Measurements from ENCODE around the gene SULT1E1. TPM values are rescaled to one million over a fixed set of nuclear protein-coding genes. Genes with fewer than 3 reads are reported as not detected.

SULT1E1 gene
- polyA plus RNA-seq, 3 donors from 2014 or later: 0.23 TPM; not detected in 2

DNA sequence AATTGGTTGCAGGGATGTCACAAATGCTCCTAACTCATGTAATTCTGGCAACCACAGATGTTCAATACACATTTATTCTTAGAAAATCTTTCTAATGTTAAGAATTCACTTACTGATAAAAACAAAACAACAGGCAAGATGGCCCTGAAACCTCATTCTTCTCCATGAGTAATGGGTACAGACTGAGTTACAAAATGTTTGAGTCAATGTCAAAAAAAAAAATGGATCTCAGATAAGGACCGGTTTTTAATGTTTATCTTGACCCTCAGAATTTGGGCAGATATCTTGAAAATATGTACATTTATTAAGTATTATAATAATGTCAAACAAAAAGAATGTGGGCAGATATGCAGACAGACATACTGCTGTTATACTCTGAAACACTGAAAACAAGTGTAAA lies 1.8 kb upstream of the SULT1E1 start:
- no peak for DNase-seq
- no peaks in the 10 kb centered on the region for H3K4me1 Mint-ChIP-seq
- peaks cover 0 to 2% (median 0%) of the 10 kb centered on the region in 6 donors for H3K9me3 Mint-ChIP-seq
- peaks cover 0 to 2% (median 0%) of the 10 kb centered on the region in 3 donors for H3K27me3 Mint-ChIP-seq (ENCODE audit: low read depth in 3 of 3)
- no peaks in the 10 kb centered on the region for H3K36me3 Mint-ChIP-seq
- no peak overlapping the region for H3K27ac Mint-ChIP-seq
- no peak overlapping the region for H3K4me3 Mint-ChIP-seq

DNA sequence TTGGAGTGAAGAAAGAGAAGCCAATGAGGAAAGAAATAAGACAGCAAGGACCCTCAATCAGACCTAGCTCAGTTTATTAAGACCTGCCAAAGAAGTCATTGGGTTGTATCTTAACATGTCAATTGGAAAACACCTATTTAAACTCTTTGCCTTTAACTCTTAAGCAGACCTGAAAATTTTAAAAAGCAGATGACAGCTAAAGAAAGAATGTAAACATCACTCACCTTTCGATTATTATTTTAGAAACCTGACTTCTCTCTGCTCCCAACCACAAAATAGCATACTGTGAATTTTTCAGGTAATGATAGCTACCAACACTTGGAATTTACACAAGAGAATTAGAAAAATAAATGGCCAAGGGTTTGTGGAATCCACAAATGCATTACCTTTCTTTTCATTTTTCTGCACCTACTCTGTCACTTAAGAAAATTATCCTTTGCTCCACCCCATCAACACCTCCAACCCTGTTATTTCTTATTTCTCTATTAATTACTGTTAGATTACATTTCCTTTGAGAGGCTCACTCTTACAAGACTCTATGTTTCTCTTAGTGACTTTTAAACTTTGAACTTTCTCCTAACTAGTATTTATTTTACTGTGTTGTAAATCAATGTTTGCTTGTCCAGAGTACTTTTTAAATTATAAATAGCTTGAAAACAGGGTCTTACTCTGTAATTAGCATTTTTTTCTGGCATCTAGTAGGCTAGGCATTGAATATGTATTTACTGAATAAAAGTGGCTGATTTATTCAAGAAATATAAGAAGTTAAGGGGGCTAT lies 765 bp upstream of the SULT1E1 start:
- DNase-seq: no peak
- H3K27me3 Mint-ChIP-seq (ENCODE audit: low read depth in 3 of 3): peaks cover 0 to 2% (median 0%) of the 10 kb centered on the region in 3 donors
- H3K27ac Mint-ChIP-seq: no peak overlapping the region
- H3K4me3 Mint-ChIP-seq: no peak overlapping the region
- no peaks in the 10 kb centered on the region for H3K36me3 Mint-ChIP-seq
- peaks cover 0 to 2% (median 0%) of the 10 kb centered on the region in 6 donors for H3K9me3 Mint-ChIP-seq
- no peaks in the 10 kb centered on the region for H3K4me1 Mint-ChIP-seq

DNA sequence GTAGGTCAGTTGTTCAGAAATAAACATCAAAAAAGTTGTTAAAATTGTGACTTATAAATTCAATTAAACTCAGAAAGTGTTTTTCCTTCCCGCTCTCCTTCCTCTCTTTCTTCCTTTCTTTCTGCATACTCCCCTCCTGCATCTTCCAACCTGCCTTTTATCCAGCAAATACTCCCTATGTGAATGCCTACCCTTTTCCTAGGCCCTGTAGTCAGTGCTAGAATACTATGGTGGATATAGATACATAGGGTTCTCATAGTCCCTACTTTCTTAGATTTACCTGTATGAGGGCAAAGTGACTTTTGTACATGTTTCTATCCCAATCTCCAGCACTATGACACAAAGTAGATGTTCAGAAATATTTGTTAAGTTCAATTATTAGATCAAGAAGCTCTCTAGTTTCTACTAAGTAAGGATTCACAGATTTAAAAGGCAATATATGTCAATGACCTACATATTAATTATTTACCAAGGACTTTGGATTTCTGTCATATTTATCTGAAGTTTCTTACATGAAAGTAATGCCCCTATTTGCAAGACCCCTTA lies 732 bp downstream of the SULT1E1 start:
- peaks cover 0 to 2% (median 0%) of the 10 kb centered on the region in 6 donors for H3K9me3 Mint-ChIP-seq
- H3K36me3 Mint-ChIP-seq: no peaks in the 10 kb centered on the region
- peaks cover 0 to 2% (median 0%) of the 10 kb centered on the region in 3 donors for H3K27me3 Mint-ChIP-seq (ENCODE audit: low read depth in 3 of 3)
- no peak overlapping the region for H3K4me3 Mint-ChIP-seq
- H3K4me1 Mint-ChIP-seq: no peaks in the 10 kb centered on the region
- H3K27ac Mint-ChIP-seq: no peak overlapping the region
- no peak for DNase-seq

DNA sequence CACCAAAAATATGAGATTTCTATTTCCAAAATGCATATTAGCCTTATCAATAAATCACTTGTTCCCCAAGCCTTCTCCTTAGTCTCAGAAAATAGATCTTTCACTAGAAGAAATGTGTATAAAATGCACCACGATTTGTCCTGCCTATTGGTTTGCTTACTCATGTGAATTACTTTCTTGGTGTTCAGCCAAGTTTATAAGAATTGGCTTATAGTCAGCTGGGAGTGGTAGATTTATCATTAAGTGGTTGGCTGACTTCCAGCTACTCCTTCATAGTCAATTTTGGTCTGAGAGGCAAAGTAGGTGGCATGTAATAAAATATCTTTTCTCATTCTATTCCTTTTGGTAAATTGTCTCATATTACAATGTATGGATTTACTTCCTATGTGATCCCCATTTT lies 1.3 kb downstream of the SULT1E1 start:
- Mint-ChIP-seq H3K27ac (no peak overlapping the region), H3K4me1 (no peaks in the 10 kb centered on the region), H3K36me3 (no peaks in the 10 kb centered on the region), H3K9me3 (peaks cover 0 to 2% (median 0%) of the 10 kb centered on the region in 6 donors), H3K4me3 (no peak overlapping the region), H3K27me3 (ENCODE audit: low read depth in 3 of 3) (peaks cover 0 to 2% (median 0%) of the 10 kb centered on the region in 3 donors)
- no peak for DNase-seq

DNA sequence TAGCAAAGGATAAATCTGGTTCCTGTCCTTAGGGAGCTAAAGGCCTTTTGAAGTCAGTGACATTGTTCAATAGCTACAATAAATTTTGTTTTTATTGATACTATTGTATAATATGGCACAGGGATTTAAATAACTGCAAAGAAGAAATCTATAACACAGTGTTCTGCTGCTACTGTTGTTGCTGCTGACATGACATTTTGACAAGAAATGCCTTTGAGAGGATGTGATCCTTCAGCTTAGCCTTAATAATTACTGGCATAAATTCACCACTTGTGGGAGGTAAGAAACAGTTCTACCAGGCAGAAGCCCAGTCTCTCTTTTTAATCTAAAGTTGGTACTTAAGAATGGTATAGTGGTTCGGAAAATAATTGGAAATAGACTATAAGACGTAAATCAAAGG lies 4.1 kb downstream of the SULT1E1 start:
- Mint-ChIP-seq H3K4me1 (peaks cover 0 to under 1% of the 10 kb centered on the region in 2 donors), H3K27me3 (ENCODE audit: low read depth in 3 of 3) (peaks cover 0 to 4% (median 0%) of the 10 kb centered on the region in 3 donors), H3K27ac (no peak overlapping the region), H3K4me3 (no peak overlapping the region), H3K36me3 (peaks cover 0 to 10% (median 5%) of the 10 kb centered on the region in 3 donors), H3K9me3 (peaks cover 0 to 5% (median 2%) of the 10 kb centered on the region in 6 donors)
- no peak for DNase-seq

DNA sequence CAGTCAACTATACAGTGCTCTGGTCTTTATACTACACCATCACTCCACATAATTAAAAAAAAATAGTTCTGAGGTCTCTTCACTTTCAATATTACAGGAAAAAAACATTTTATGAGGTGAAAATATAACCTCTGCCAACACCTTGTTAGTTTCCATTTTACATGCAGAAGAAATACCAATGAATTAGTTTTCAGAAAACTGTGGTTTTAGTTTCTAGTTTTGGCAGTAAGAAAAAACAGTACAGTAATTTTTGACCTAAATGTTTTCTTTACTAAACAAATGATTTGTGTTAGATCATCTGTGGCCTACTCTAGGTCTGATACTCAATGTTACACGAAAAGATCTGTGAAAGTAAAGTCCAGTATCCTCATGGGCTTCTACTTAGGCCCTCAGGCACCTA lies 10.0 kb downstream of the SULT1E1 start:
- H3K27ac Mint-ChIP-seq: peak overlapping the region in 1 of 6 donors; percentile 4

DNA sequence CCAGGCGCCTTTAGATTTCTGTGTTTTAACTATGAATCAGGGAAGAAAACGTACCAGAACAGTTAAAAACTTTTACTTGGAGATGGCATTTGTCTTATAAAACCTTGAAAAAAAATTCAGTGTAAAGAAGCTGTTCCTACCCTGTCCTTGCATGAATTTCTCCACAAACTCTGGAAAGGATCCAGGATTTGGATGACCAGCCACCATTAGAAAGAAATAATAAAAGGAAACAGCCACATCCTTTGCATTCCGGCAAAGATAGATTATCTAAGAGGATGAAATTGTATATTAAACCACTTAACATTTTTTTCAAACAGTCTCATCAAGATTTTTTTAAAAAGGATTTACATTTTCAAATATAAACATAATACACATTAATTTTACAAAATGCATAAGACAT lies 10.6 kb downstream of the SULT1E1 start:
- no peak for DNase-seq
- Mint-ChIP-seq H3K27ac (peak overlapping the region in 2 of 6 donors; percentile 12 to 29), H3K27me3 (ENCODE audit: low read depth in 3 of 3) (peaks cover 0 to 4% (median 2%) of the 10 kb centered on the region in 3 donors), H3K4me1 (peaks cover 20 to 31% of the 10 kb centered on the region in 2 donors), H3K4me3 (no peak overlapping the region), H3K9me3 (peaks cover 0 to 5% (median 2%) of the 10 kb centered on the region in 6 donors), H3K36me3 (peaks cover 0 to 10% (median 5%) of the 10 kb centered on the region in 3 donors)

More for the DNA sequence above, 10.0 kb downstream of the SULT1E1 start:
- H3K27me3 Mint-ChIP-seq (ENCODE audit: low read depth in 3 of 3): peaks cover 0 to 4% (median 2%) of the 10 kb centered on the region in 3 donors
- H3K9me3 Mint-ChIP-seq: peaks cover 0 to 5% (median 2%) of the 10 kb centered on the region in 6 donors
- H3K4me1 Mint-ChIP-seq: peaks cover 14 to 24% of the 10 kb centered on the region in 2 donors
- peak; percentile 17 to 29 (median 18) for DNase-seq
- H3K36me3 Mint-ChIP-seq: peaks cover 0 to 10% (median 5%) of the 10 kb centered on the region in 3 donors
- H3K4me3 Mint-ChIP-seq: peak overlapping the region in 1 of 5 donors; percentile 6

DNA sequence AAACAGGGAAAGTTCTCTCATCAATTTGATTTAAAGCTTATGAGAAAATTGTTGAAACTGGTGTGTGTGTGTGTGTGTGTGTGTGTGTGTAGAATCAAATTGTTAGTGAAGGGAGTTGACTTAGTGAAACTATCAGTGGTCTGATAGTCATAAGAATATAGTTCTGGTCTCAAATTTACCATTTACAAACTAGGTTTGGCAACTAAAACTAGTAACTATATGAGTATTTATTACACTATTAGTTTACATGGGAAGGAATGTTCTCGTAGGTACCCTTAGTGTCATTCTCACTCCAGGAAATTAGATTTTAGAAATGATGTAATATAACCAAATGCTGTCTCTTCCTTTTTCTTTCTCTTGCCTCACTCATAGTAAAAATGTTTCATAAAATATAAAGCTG lies 11.9 kb downstream of the SULT1E1 start:
- Mint-ChIP-seq H3K36me3 (peaks cover 0 to 10% (median 5%) of the 10 kb centered on the region in 3 donors), H3K27me3 (ENCODE audit: low read depth in 3 of 3) (peaks cover 0 to 4% (median 2%) of the 10 kb centered on the region in 3 donors), H3K4me3 (no peak overlapping the region)

DNA sequence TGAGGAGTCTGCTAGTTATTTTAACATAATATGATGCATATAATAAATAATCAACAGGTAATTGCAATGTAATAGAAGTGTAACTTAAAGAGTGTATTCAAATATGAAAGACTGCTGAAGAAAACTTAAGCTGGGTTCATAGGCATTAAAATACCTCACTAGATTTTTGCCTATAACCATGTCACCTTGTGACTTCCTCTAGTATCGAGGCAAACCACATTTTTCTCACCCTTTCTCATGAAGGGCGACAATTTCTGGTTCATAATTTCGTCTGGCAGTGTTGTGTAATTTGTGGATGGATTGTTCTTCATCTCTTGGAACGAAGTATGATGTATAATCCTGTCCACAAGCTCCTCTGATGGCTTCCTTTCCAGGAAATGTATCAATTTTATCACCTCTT lies 16.0 kb downstream of the SULT1E1 start:
- peaks cover 26 to 32% of the 10 kb centered on the region in 2 donors for H3K4me1 Mint-ChIP-seq
- H3K4me3 Mint-ChIP-seq: peak overlapping the region; percentile 46 to 75 (median 60)
- H3K27ac Mint-ChIP-seq: peak overlapping the region in 3 of 6 donors; percentile 6 to 64 (median 33)

More for the DNA sequence above, 11.9 kb downstream of the SULT1E1 start:
- H3K9me3 Mint-ChIP-seq: peaks cover 0 to 5% (median 2%) of the 10 kb centered on the region in 6 donors
- no peak for DNase-seq
- peaks cover 33 to 44% of the 10 kb centered on the region in 2 donors for H3K4me1 Mint-ChIP-seq
- no peak overlapping the region for H3K27ac Mint-ChIP-seq

DNA sequence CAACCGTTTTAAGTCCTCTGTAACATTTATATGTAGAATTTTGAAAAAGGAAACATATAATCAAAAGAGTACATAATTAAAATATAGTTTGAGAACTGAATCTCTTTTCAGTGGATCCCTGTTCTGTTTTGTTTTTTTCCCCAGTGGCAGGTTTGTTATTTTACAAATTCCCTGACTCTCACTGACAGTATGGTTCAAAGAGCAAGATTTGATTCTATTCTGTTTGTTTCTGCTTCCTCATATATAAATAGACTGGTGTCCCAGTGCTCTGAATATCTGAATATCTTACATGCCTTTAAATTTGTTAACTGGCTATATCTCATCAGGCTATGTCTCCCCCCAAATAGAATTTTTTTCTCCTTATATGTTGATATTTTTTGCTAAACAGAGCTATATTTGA lies 16.6 kb downstream of the SULT1E1 start:
- H3K9me3 Mint-ChIP-seq: no peaks in the 10 kb centered on the region
- peaks cover 26 to 27% of the 10 kb centered on the region in 2 donors for H3K4me1 Mint-ChIP-seq
- H3K27ac Mint-ChIP-seq: peak overlapping the region in 2 of 6 donors; percentile 5 to 29
- peak overlapping the region in 4 of 5 donors; percentile 57 to 75 (median 66) for H3K4me3 Mint-ChIP-seq
- no peaks in the 10 kb centered on the region for H3K36me3 Mint-ChIP-seq
- DNase-seq: no peak
- H3K27me3 Mint-ChIP-seq (ENCODE audit: low read depth in 3 of 3): peaks cover 0 to 1% (median 0%) of the 10 kb centered on the region in 3 donors

More for the DNA sequence above, 16.0 kb downstream of the SULT1E1 start:
- Mint-ChIP-seq H3K36me3 (no peaks in the 10 kb centered on the region), H3K9me3 (no peaks in the 10 kb centered on the region), H3K27me3 (ENCODE audit: low read depth in 3 of 3) (peaks cover 0 to 2% (median 0%) of the 10 kb centered on the region in 3 donors)
- peak; percentile 51 to 61 (median 57) for DNase-seq

DNA sequence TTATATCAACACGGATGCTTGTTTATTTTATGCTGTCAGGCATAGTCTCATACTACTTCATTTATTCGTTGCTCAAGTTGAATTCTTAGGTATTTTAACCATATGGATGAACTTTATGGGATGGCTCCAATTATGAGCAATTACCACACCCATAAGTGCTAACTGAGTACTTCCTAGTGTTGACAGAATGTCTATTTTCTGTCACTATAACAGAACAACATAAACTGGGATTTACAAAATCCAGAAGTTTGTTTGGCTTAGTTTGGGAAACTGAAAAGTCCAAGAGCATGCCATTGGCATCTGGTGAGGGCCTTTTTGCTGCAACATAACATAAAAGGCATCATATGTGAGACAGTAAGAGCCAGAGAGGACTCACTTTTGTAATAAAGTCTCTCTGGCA lies 21.0 kb downstream of the SULT1E1 start:
- Mint-ChIP-seq H3K4me1 (peaks cover 15 to 16% of the 10 kb centered on the region in 2 donors), H3K36me3 (no peaks in the 10 kb centered on the region), H3K9me3 (no peaks in the 10 kb centered on the region), H3K27me3 (ENCODE audit: low read depth in 3 of 3) (no peaks in the 10 kb centered on the region), H3K4me3 (no peak overlapping the region), H3K27ac (no peak overlapping the region)
- DNase-seq: no peak

DNA sequence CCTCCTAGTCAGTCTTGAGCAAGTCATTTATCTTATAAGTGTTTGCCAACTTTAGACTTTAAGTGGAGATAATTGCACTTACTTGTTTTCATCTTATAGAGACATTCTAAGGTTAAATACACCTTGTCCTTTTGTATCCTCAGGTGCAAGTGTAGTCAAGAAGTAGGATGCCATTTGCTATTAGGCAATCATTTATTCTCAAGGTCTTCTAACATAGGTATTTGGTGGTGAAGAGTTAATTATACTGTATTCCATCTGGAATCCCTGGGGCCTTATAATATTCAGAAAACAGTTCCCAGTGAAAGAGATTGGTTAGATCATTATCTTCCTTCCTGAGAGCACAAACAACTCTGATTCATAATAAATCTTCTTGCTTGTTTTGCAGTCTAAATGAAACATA lies 23.7 kb downstream of the SULT1E1 start:
- Mint-ChIP-seq H3K27me3 (ENCODE audit: low read depth in 3 of 3) (no peaks in the 10 kb centered on the region), H3K4me3 (no peak overlapping the region), H3K36me3 (no peaks in the 10 kb centered on the region), H3K9me3 (no peaks in the 10 kb centered on the region), H3K4me1 (peaks cover 13 to 15% of the 10 kb centered on the region in 2 donors), H3K27ac (no peak overlapping the region)
- DNase-seq: no peak

DNA sequence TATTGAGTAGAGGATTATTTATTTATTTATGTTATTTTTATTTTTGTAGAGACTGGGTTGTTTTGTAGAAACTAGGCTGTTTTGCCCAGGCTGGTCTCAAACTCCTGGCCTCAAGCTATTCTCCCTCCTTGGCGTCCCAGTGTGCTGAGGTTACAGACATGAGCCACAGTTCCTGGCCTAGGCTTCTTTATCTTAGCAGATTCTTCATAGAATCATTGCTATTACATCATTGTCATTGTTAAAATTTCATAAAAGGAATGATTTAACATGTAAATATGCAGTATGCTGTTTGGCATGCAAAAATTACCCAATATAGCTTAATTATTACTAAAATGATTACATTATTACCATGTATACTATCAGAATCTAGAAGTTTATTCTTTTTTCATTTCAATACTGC lies 24.2 kb downstream of the SULT1E1 start:
- no peaks in the 10 kb centered on the region for H3K36me3 Mint-ChIP-seq
- H3K4me3 Mint-ChIP-seq: no peak overlapping the region
- no peaks in the 10 kb centered on the region for H3K27me3 Mint-ChIP-seq (ENCODE audit: low read depth in 3 of 3)
- H3K9me3 Mint-ChIP-seq: no peaks in the 10 kb centered on the region
- no peak for DNase-seq
- peaks cover 19 to 21% of the 10 kb centered on the region in 2 donors for H3K4me1 Mint-ChIP-seq
- H3K27ac Mint-ChIP-seq: no peak overlapping the region

DNA sequence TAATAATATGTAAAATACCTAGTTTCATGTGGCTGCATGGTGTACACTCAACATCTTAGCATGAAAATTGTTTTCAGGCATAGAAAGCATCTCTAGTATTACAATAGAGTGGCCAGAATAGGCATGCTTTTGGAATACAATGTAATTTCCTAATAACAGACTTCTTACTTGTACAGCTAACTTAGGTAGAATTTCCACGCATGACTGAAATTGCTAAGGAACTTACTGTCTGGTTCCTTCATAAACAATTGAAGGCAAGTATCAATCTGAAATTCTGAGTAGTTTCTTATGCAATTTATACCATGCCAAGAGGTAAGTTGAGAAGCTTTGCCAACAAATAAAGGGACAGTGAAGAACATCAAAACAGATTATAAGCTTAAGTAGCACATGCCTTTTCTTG lies 26.7 kb downstream of the SULT1E1 start:
- H3K36me3 Mint-ChIP-seq: no peaks in the 10 kb centered on the region
- DNase-seq: no peak
- peaks cover 30 to 31% of the 10 kb centered on the region in 2 donors for H3K4me1 Mint-ChIP-seq
- H3K4me3 Mint-ChIP-seq: no peak overlapping the region
- H3K9me3 Mint-ChIP-seq: no peaks in the 10 kb centered on the region
- H3K27ac Mint-ChIP-seq: no peak overlapping the region
- H3K27me3 Mint-ChIP-seq (ENCODE audit: low read depth in 3 of 3): peaks cover 0 to 2% (median 0%) of the 10 kb centered on the region in 3 donors
